B cell (primary cell): ENCODE results near the gene LRRC26. TPM values are rescaled to one million over a fixed set of nuclear protein-coding genes. Genes with fewer than 3 reads are reported as not detected.

Experiments
- ATAC-seq: fragments of 200-7000 bp; cut with Tn5 transposase; one replicate; pipeline ENCODE4 v1.10.0; 2021; ENCODE audit warnings: low read depth, mild to moderate bottlenecking, moderate number of reproducible peaks, moderate library complexity
- CTCF ChIA-PET: fragments of 350-600 bp; sonication (Branson Sonifier 250); formaldehyde crosslinking; loops from one replicate; lab custom pipeline; 2021; ENCODE audit warnings: antibody characterized with exemption, inconsistent platforms; lab: Charles Lee
- POLR2A ChIA-PET: fragments of 350-600 bp; sonication (Branson Sonifier 250); formaldehyde crosslinking; loops from one replicate; lab custom pipeline; 2021; ENCODE audit warnings: antibody characterized with exemption; lab: Charles Lee
- DNase-seq: peaks from one replicate; pipeline ENCODE4 v3.0.0; 2013
- H2AFZ ChIP-seq: 2 replicates; pipeline ENCODE4 v1.6.1; 2012; ENCODE audit warnings: mild to moderate bottlenecking, low read depth, low read length; ENCODE audit not compliant: insufficient read depth, poor library complexity, severe bottlenecking
- H3K27ac ChIP-seq, 2 donors: 1 replicate in 1 of 2; 2 replicates in 1 of 2; pipeline ENCODE4 v1.5.1; 2012 to 2013; ENCODE audit warnings: low read length in 2 of 2, mild to moderate bottlenecking in 2 of 2, moderate library complexity in 1 of 2
- H3K27me3 ChIP-seq, 4 experiments: fragments of 200-600 bp in 1 of 4; sonication (generic) in 1 of 4; replicated peaks in 1 of 4; 1 replicate in 2 of 4; 2 replicates in 2 of 4; pipeline versions ENCODE4 v1.6.1 to v1.7.0; 2013 to 2016; ENCODE audit warnings: low read length in 3 of 4, mild to moderate bottlenecking in 2 of 4, mixed read lengths in 1 of 4, moderate library complexity in 1 of 4; ENCODE audit not compliant: insufficient read depth in 4 of 4, control insufficient read depth in 3 of 4; ENCODE audit errors: control extremely low read depth in 1 of 4
- H3K36me3 ChIP-seq, 2 experiments: replicated peaks in 1 of 2; 1 replicate in 1 of 2; 2 replicates in 1 of 2; pipeline versions ENCODE4 v1.6.1 to v1.7.1; 2013; ENCODE audit warnings: low read length in 1 of 2; ENCODE audit not compliant: insufficient read depth in 2 of 2, control insufficient read depth in 1 of 2; ENCODE audit errors: control extremely low read depth in 1 of 2, extremely low read depth in 1 of 2
- H3K4me1 ChIP-seq, 2 donors: fragments of 200-600 bp in 1 of 2; sonication (generic) in 1 of 2; 1 replicate in 1 of 2; 2 replicates in 1 of 2; pipeline versions ENCODE4 v1.5.1 to v1.6.1; 2013 to 2017; ENCODE audit warnings: low read length in 2 of 2; ENCODE audit not compliant: control insufficient read depth in 2 of 2, insufficient read depth in 2 of 2
- H3K4me2 ChIP-seq: replicated peaks from 2 replicates; pipeline ENCODE3; 2012; ENCODE audit warnings: mild to moderate bottlenecking, low read depth, low read length; ENCODE audit not compliant: poor library complexity, severe bottlenecking
- H3K4me3 ChIP-seq, 5 experiments: fragments of 200-600 bp in 1 of 5; sonication (generic) in 1 of 5; 1 replicate in 3 of 5; 2 replicates in 2 of 5; pipeline versions ENCODE4 v1.5.1 to v1.7.0; 2011 to 2016; ENCODE audit warnings: low read length in 4 of 5, mild to moderate bottlenecking in 4 of 5, low read depth in 2 of 5, control low read depth in 1 of 5, moderate library complexity in 1 of 5; ENCODE audit not compliant: insufficient read depth in 1 of 5; ENCODE audit errors: control extremely low read depth in 1 of 5, extremely low read depth in 1 of 5
- H3K79me2 ChIP-seq: fragments of 200-600 bp; sonication (generic); one replicate; pipeline ENCODE4 v1.6.0; 2016; ENCODE audit warnings: low read length; ENCODE audit not compliant: control insufficient read depth, insufficient read depth
- H3K9ac ChIP-seq: fragments of 200-600 bp; sonication (generic); 2 replicates; pipeline ENCODE4 v1.6.1; 2017; ENCODE audit warnings: mild to moderate bottlenecking, low read length, moderate library complexity
- H3K9me3 ChIP-seq, 3 donors: one replicate each; pipeline versions ENCODE4 v1.6.1 to v1.7.1; 2013; ENCODE audit warnings: low read length in 2 of 3; ENCODE audit not compliant: control insufficient read depth in 2 of 3, insufficient read depth in 1 of 3; ENCODE audit errors: control extremely low read depth in 1 of 3
- H4K20me1 ChIP-seq: 2 replicates; pipeline ENCODE4 v1.6.0; 2012; ENCODE audit warnings: mild to moderate bottlenecking, low read length; ENCODE audit not compliant: insufficient read depth, control insufficient read depth, poor library complexity, severe bottlenecking
- H3K27ac Mint-ChIP-seq: one replicate; pipeline ENCODE4 v1.8.0; 2021; ENCODE audit warnings: mixed read lengths
- H3K27me3 Mint-ChIP-seq: one replicate; pipeline ENCODE4 v1.8.0; 2021; ENCODE audit warnings: mixed read lengths
- H3K4me1 Mint-ChIP-seq: one replicate; pipeline ENCODE4 v1.8.0; 2021; ENCODE audit warnings: mixed read lengths
- H3K4me3 Mint-ChIP-seq: one replicate; pipeline ENCODE4 v1.8.0; 2021; ENCODE audit warnings: mixed read lengths
- H3K9me3 Mint-ChIP-seq: one replicate; pipeline ENCODE4 v1.8.0; 2022; ENCODE audit warnings: mixed read lengths; ENCODE audit not compliant: insufficient read depth
- CTCF ChIP-seq: fragments of 200-600 bp; IDR thresholded peaks from one replicate; pipeline ENCODE4 v1.8.0; 2022; ENCODE audit warnings: antibody characterized with exemption, mild to moderate bottlenecking
- EZH2 ChIP-seq: IDR thresholded peaks from 2 replicates; pipeline ENCODE4 v1.6.1; 2012; ENCODE audit warnings: borderline replicate concordance, low read depth, mild to moderate bottlenecking, moderate library complexity, low read length; ENCODE audit not compliant: insufficient read depth, poor library complexity, severe bottlenecking
- WGBS: methylation state at CpG from one replicate; pipeline ENCODE4 v1.1.5; 2013; ENCODE audit warnings: missing lambda C conversion rate; ENCODE audit not compliant: insufficient coverage; 5-methylcytosine and 5-hydroxymethylcytosine counted together
- intact Hi-C: fragments of 100-400 bp; cut with micrococcal nuclease; formaldehyde crosslinking; loops from one replicate; pipeline ENCODE4 v1.10.0; 2022
- polyA plus RNA-seq: library from polyadenylated mRNA; depleted of rRNA; stranded (reverse); fragments of >200 nt; gene quantifications from 2 replicates; pipeline ENCODE4 v1.2.3, GENCODE V29; 2012
- total RNA-seq, 2 donors: library from RNA; stranded (reverse); fragments of 120-200 nt in 1 of 2; gene quantifications; 1 replicate in 1 of 2; 2 replicates in 1 of 2; pipeline versions ENCODE4 v1.2.3 to v1.2.4, GENCODE V29; 2013 to 2022

The LRRC26 gene
- total and polyA plus RNA-seq, 2 donors (not counting 1 experiment from before 2014, with no cell fraction given): not detected

- H3K9me3 ChIP-seq: peaks cover 0 to 21% (median 0%) of the 10 kb centered on the region in 3 donors
- Mint-ChIP-seq H3K4me1 (peaks cover 4% of the 10 kb centered on the region), H3K9me3 (no peaks in the 10 kb centered on the region), H3K4me3 (no peak overlapping the region), H3K27me3 (peaks cover 30% of the 10 kb centered on the region), H3K27ac (no peak overlapping the region)
- peaks cover 2% of the 10 kb centered on the region for H3K79me2 ChIP-seq
- no peaks in the 10 kb centered on the region for H4K20me1 ChIP-seq
- no peak for TF ChIP-seq CTCF
- TF ChIP-seq EZH2: no peak
- H3K4me3 ChIP-seq: no peak overlapping the region
- H2AFZ ChIP-seq: no peak overlapping the region
- no peak overlapping the region for H3K4me2 ChIP-seq
- no peak overlapping the region for H3K9ac ChIP-seq
- 81% methylated on average over 3 of the region's 4 CpGs for WGBS
- CTCF ChIA-PET: interaction anchor here (0.6 to 0.7 kb wide), 2 partner anchors 186 to 484 kb away, joined by 3 read pairs; no protein-coding TSS in a partner anchor
- ATAC-seq (no peak), DNase-seq (no peak)
- H3K27me3 ChIP-seq: peaks cover 0 to 36% (median 18%) of the 10 kb centered on the region in 4 experiments
- no peaks in the 10 kb centered on the region for H3K36me3 ChIP-seq
- H3K27ac ChIP-seq: no peak overlapping the region
- POLR2A ChIA-PET: no interaction called here
- peaks cover 16 to 18% of the 10 kb centered on the region in 2 donors for H3K4me1 ChIP-seq
- intact Hi-C loops: no loop called here
Observed at GRCh38 chr9:137134191-137134590, 35.7 kb downstream of the LRRC26 start.

- H3K4me3 ChIP-seq: peak overlapping the region in 4 of 5 experiments; percentile 71 to 82 (median 74)
- TF ChIP-seq EZH2 (no peak), CTCF (no peak)
- peak overlapping the region; percentile 86 for H2AFZ ChIP-seq
- POLR2A ChIA-PET: interaction anchor here (0.6 to 3.2 kb wide), 12 partner anchors 15 to 519 kb away, joined by 3 to 21 read pairs (median 4); partner anchors contain the start of genes ANAPC2, DPP7, MAN1B1 and SSNA1
- intact Hi-C loops: no loop called here
- Mint-ChIP-seq H3K9me3 (no peaks in the 10 kb centered on the region), H3K4me1 (peaks cover 31% of the 10 kb centered on the region), H3K4me3 (peak overlapping the region; percentile 80), H3K27me3 (peaks cover 10% of the 10 kb centered on the region), H3K27ac (peak overlapping the region; percentile 62)
- CTCF ChIA-PET: interaction anchor here (0.6 to 2.6 kb wide), 11 partner anchors 11 to 907 kb away, joined by 3 to 11 read pairs (median 4); partner anchors contain the start of genes MAN1B1, RNF224 and TOR4A
- DNase-seq: peak; percentile 39
- H4K20me1 ChIP-seq: no peaks in the 10 kb centered on the region
- peaks cover 0 to 8% (median 0%) of the 10 kb centered on the region in 3 donors for H3K9me3 ChIP-seq
- peaks cover 28 to 32% of the 10 kb centered on the region in 2 donors for H3K4me1 ChIP-seq
- H3K27ac ChIP-seq: peak overlapping the region in 1 of 2 donors; percentile 93
- H3K36me3 ChIP-seq: no peaks in the 10 kb centered on the region
- peak overlapping the region; percentile 84 for H3K9ac ChIP-seq
- peaks cover 29% of the 10 kb centered on the region for H3K79me2 ChIP-seq
- peak; percentile 1 for ATAC-seq
- H3K4me2 ChIP-seq: peak overlapping the region; percentile 94
- peaks cover 0 to 3% (median 0%) of the 10 kb centered on the region in 4 experiments for H3K27me3 ChIP-seq
- 8% methylated on average over 55 of the region's 58 CpGs for WGBS
Observed at GRCh38 chr9:137130176-137130755, 39.6 kb downstream of the LRRC26 start.
